Prostate gland (tissue), 2 donors: ENCODE data around the gene SAMD4A. TPM values are rescaled to one million over a fixed set of nuclear protein-coding genes. Genes with fewer than 3 reads are reported as not detected.

Experiments used
- DNase-seq: peaks from one replicate; pipeline ENCODE4 v3.0.0-alpha.2; 2019; ENCODE audit warnings: low spot score
- H3K27ac ChIP-seq, 2 donors: fragments of 200-600 bp; sonication (generic); 2 replicates each; pipeline ENCODE4 v1.5.1; 2017 to 2019
- H3K27me3 ChIP-seq: fragments of 200-600 bp; sonication (generic); replicated peaks from 2 replicates; pipeline ENCODE4 v1.5.1; 2019; ENCODE audit not compliant: insufficient read depth
- H3K36me3 ChIP-seq, 2 donors: fragments of 200-600 bp; sonication (generic); 1 replicate in 1 of 2; 2 replicates in 1 of 2; pipeline versions ENCODE4 v1.5.1 to v1.8.1; 2017 to 2019
- H3K4me1 ChIP-seq: fragments of 200-600 bp; sonication (generic); replicated peaks from 2 replicates; pipeline ENCODE4 v1.5.1; 2019
- H3K4me3 ChIP-seq, 2 donors: fragments of 200-600 bp; sonication (generic); 2 replicates each; pipeline ENCODE4 v1.5.1; 2017 to 2019
- H3K9me3 ChIP-seq: fragments of 200-600 bp; sonication (generic); 2 replicates; pipeline ENCODE4 v1.5.1; 2017
- CTCF ChIP-seq, 4 experiments: fragments of 200-600 bp in 2 of 4; fragments of 450-650 bp in 2 of 4; sonication (generic) in 2 of 4; IDR thresholded peaks; 1 replicate in 3 of 4; 2 replicates in 1 of 4; pipeline ENCODE4 v1.5.1; 2016 to 2019; ENCODE audit warnings: antibody characterized with exemption in 4 of 4, mild to moderate bottlenecking in 2 of 4, moderate library complexity in 2 of 4
- POLR2A ChIP-seq: fragments of 450-650 bp; IDR thresholded peaks from one replicate; pipeline ENCODE4 v1.6.1; 2016; ENCODE audit warnings: antibody characterized with exemption, mild to moderate bottlenecking
- POLR2AphosphoS5 ChIP-seq: sonication (generic); formaldehyde crosslinking; IDR thresholded peaks from one replicate; pipeline ENCODE4 v1.6.1; 2017; ENCODE audit warnings: antibody characterized with exemption
- WGBS: methylation state at CpG from one replicate; pipeline ENCODE4 v1.1.5; 2018; 5-methylcytosine and 5-hydroxymethylcytosine counted together
- intact Hi-C: fragments of 100-400 bp; cut with DNase I; formaldehyde crosslinking; loops from one replicate; pipeline ENCODE4 v1.14.2; 2022
- total RNA-seq, 2 donors: library from RNA; depleted of rRNA; stranded (reverse); fragments of >200 nt; gene quantifications; one replicate each; pipeline ENCODE4 v1.1.0, GENCODE V29; 2016

SAMD4A gene
- total RNA-seq, 2 donors from 2014 or later, result 18.1 to 38.5 TPM

- no peak for DNase-seq
- Histone ChIP-seq H3K4me3 (no peak overlapping the region), H3K27ac (no peak overlapping the region), H3K9me3 (no peaks in the 10 kb centered on the region), H3K4me1 (no peaks in the 10 kb centered on the region), H3K36me3 (no peaks in the 10 kb centered on the region), H3K27me3 (no peaks in the 10 kb centered on the region)
- intact Hi-C loops, result no loop called here
- 39% methylated on average over 1 of the region's 1 CpG for WGBS
- no peak for TF ChIP-seq POLR2A
Measured at GRCh38 chr14:54698966-54699530, 132.1 kb downstream of the SAMD4A start.

GRCh38 chr14:54699735-54700134 lies 132.8 kb downstream of the SAMD4A start:
- H3K27me3 ChIP-seq, result no peaks in the 10 kb centered on the region
- TF ChIP-seq POLR2A (no peak), CTCF (IDR thresholded peaks at IDR 0.05) (no peak), POLR2AphosphoS5 (no peak)
- H3K36me3 ChIP-seq, result no peaks in the 10 kb centered on the region
- H3K4me1 ChIP-seq, result no peaks in the 10 kb centered on the region
- H3K27ac ChIP-seq, result no peak overlapping the region
- no peak for DNase-seq
- no peak overlapping the region for H3K4me3 ChIP-seq
- intact Hi-C loops, result no loop called here
- H3K9me3 ChIP-seq, result no peaks in the 10 kb centered on the region
- WGBS, result 69% methylated on average over 3 of the region's 3 CpGs

- Histone ChIP-seq H3K4me3 (no peak overlapping the region), H3K4me1 (no peaks in the 10 kb centered on the region), H3K9me3 (no peaks in the 10 kb centered on the region), H3K36me3 (no peaks in the 10 kb centered on the region), H3K27ac (no peak overlapping the region), H3K27me3 (no peaks in the 10 kb centered on the region)
- 89% methylated on average over 2 of the region's 2 CpGs for WGBS
- intact Hi-C loops, result no loop called here
- TF ChIP-seq POLR2A (no peak), CTCF (IDR thresholded peaks at IDR 0.05) (no peak), POLR2AphosphoS5 (no peak)
- DNase-seq, result no peak
Measured at GRCh38 chr14:54700717-54701116, 133.8 kb downstream of the SAMD4A start.

GRCh38 chr14:54702014-54702491 lies 135.1 kb downstream of the SAMD4A start:
- Histone ChIP-seq H3K4me3 (no peak overlapping the region), H3K36me3 (no peaks in the 10 kb centered on the region), H3K4me1 (no peaks in the 10 kb centered on the region), H3K27ac (no peak overlapping the region), H3K9me3 (no peaks in the 10 kb centered on the region), H3K27me3 (no peaks in the 10 kb centered on the region)
- intact Hi-C loops, result no loop called here
- 90% methylated on average over 12 of the region's 12 CpGs for WGBS
- TF ChIP-seq POLR2AphosphoS5, result no peak
- no peak for TF ChIP-seq POLR2A
- no peak for TF ChIP-seq CTCF (IDR thresholded peaks at IDR 0.05)
- no peak for DNase-seq

- H3K4me3 ChIP-seq, result no peak overlapping the region
- H3K27me3 ChIP-seq, result no peaks in the 10 kb centered on the region
- no peak for TF ChIP-seq POLR2AphosphoS5
- no peak for TF ChIP-seq CTCF (IDR thresholded peaks at IDR 0.05)
- no peak for TF ChIP-seq POLR2A
- H3K9me3 ChIP-seq, result no peaks in the 10 kb centered on the region
- DNase-seq, result no peak
- no peaks in the 10 kb centered on the region for H3K4me1 ChIP-seq
- H3K36me3 ChIP-seq, result no peaks in the 10 kb centered on the region
- intact Hi-C loops, result no loop called here
- WGBS, result 93% methylated on average over 5 of the region's 5 CpGs
- H3K27ac ChIP-seq, result no peak overlapping the region
Measured at GRCh38 chr14:54702492-54702891, 135.6 kb downstream of the SAMD4A start.
